Measurements from ENCODE around the gene ACO2. TPM values are rescaled to one million over a fixed set of nuclear protein-coding genes. Genes with fewer than 3 reads are reported as not detected.

Gene ACO2
- total RNA-seq, 1 donor from 2014 or later = 114 TPM

GRCh38 chr22:41480397-41480735 is 11.4 kb downstream of the ACO2 start:
- H3K36me3 Mint-ChIP-seq (ENCODE audit: unreplicated experiment) = no peaks in the 10 kb centered on the region
- H3K4me3 Mint-ChIP-seq (ENCODE audit: unreplicated experiment) = peak overlapping the region; percentile 40
- peaks cover 5% of the 10 kb centered on the region for H3K9me3 Mint-ChIP-seq (ENCODE audit: unreplicated experiment)
- peaks cover 7% of the 10 kb centered on the region for H3K27me3 Mint-ChIP-seq (ENCODE audit: unreplicated experiment)
- TF ChIP-seq CTCF (IDR thresholded peaks at IDR 0.05; ENCODE audit: partially characterized antibody, unreplicated experiment) = no peak
- no peak for DNase-seq
- H3K27ac Mint-ChIP-seq (ENCODE audit: unreplicated experiment) = peak overlapping the region; percentile 93
- H3K4me1 Mint-ChIP-seq (ENCODE audit: low read depth, unreplicated experiment) = peaks cover 39% of the 10 kb centered on the region

GRCh38 chr22:41481131-41481830 is 12.4 kb downstream of the ACO2 start:
- Mint-ChIP-seq H3K9me3 (ENCODE audit: unreplicated experiment) (peaks cover 5% of the 10 kb centered on the region), H3K27ac (ENCODE audit: unreplicated experiment) (peak overlapping the region; percentile 93), H3K4me3 (ENCODE audit: unreplicated experiment) (no peak overlapping the region), H3K36me3 (ENCODE audit: unreplicated experiment) (no peaks in the 10 kb centered on the region), H3K27me3 (ENCODE audit: unreplicated experiment) (peaks cover 7% of the 10 kb centered on the region), H3K4me1 (ENCODE audit: low read depth, unreplicated experiment) (peaks cover 41% of the 10 kb centered on the region)
- no peak for TF ChIP-seq CTCF (IDR thresholded peaks at IDR 0.05; ENCODE audit: partially characterized antibody, unreplicated experiment)
- DNase-seq = no peak

- TF ChIP-seq CTCF (IDR thresholded peaks at IDR 0.05; ENCODE audit: partially characterized antibody, unreplicated experiment) = no peak
- Mint-ChIP-seq H3K36me3 (ENCODE audit: unreplicated experiment) (no peaks in the 10 kb centered on the region), H3K27me3 (ENCODE audit: unreplicated experiment) (peaks cover 9% of the 10 kb centered on the region), H3K27ac (ENCODE audit: unreplicated experiment) (peak overlapping the region; percentile 93), H3K4me1 (ENCODE audit: low read depth, unreplicated experiment) (peaks cover 44% of the 10 kb centered on the region), H3K9me3 (ENCODE audit: unreplicated experiment) (peaks cover 5% of the 10 kb centered on the region), H3K4me3 (ENCODE audit: unreplicated experiment) (no peak overlapping the region)
- no peak for DNase-seq
These were observed 13.0 kb downstream of the ACO2 start for GRCh38 chr22:41481925-41482318.

- DNase-seq = no peak
- H3K27ac Mint-ChIP-seq (ENCODE audit: unreplicated experiment) = peak overlapping the region; percentile 93
These were observed 13.5 kb downstream of the ACO2 start for GRCh38 chr22:41482319-41482935.

More at GRCh38 chr22:41482319-41482935, 13.5 kb downstream of the ACO2 start:
- no peaks in the 10 kb centered on the region for H3K36me3 Mint-ChIP-seq (ENCODE audit: unreplicated experiment)
- H3K27me3 Mint-ChIP-seq (ENCODE audit: unreplicated experiment) = peaks cover 9% of the 10 kb centered on the region
- H3K4me3 Mint-ChIP-seq (ENCODE audit: unreplicated experiment) = no peak overlapping the region
- no peak for TF ChIP-seq CTCF (IDR thresholded peaks at IDR 0.05; ENCODE audit: partially characterized antibody, unreplicated experiment)
- H3K9me3 Mint-ChIP-seq (ENCODE audit: unreplicated experiment) = peaks cover 5% of the 10 kb centered on the region
- H3K4me1 Mint-ChIP-seq (ENCODE audit: low read depth, unreplicated experiment) = peaks cover 48% of the 10 kb centered on the region
